Measurements from ENCODE around the gene GOLGA6L2.
"Not testable (repeated sequence)": the region's sequence is repeated elsewhere in the genome, so short reads cannot be mapped to it uniquely, and the experiment has no call there.

GOLGA6L2 gene

DNA sequence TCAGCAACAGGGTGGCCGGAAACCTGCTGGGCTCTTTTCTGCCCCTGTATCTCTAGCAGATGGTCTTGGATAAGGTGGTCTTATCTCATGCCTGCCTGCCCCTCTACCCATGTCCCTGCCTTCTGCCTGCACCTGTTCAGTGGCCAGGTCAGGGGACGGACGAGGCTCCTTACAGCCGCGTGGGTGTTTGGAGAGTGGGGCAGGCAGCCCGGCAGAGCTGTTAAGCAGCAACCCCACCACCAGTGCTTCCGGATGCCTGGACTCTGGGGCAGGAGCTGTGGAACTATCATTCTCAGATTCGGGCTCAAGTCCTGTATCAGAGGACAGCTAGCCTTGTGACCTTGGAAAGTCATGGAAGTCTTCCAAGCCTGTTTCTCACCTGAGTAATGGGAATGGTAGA, 21.7 kb downstream of the GOLGA6L2 start:
- DNase-seq (ENCODE audit: low read depth), result not testable (repeated sequence)

DNA sequence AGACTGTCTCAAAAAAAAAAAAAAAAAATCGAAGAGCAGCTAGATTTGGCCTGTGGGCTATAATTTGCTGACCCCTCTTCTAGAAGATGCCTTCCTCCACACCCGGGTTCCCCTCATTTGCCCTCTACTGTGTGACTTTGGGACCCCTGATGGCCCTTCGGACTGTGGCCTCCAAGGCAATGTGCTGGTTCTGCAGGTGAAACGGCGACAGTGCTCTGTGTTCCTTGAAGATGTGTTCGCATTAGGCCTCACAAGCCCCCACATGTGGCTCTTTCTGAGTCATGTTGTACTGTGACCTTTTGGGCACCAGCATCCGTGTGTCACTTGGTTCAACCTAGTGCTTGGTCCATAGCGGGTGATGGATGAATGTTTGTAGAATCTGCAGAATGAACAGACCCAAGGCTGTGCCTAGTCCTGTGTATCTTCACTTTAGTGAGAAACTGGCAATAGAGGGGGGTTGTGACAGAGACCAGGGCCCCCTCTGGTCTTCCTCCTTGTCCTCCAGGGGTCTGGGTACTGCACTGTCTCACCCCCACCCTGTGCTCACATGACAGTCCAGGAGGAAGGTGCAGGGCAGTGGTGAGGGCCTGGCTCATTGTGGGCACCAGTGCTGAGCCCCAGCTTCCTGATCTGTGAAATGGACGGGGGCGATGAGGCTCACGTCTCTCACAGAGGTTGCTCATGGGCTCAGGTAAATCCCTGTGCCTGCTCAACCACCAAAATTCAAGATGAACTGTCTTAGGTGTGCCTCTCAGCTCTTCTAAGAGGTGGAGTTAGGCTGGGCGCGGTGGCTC, 22.7 kb downstream of the GOLGA6L2 start:
- no peak for DNase-seq (ENCODE audit: low read depth)

DNA sequence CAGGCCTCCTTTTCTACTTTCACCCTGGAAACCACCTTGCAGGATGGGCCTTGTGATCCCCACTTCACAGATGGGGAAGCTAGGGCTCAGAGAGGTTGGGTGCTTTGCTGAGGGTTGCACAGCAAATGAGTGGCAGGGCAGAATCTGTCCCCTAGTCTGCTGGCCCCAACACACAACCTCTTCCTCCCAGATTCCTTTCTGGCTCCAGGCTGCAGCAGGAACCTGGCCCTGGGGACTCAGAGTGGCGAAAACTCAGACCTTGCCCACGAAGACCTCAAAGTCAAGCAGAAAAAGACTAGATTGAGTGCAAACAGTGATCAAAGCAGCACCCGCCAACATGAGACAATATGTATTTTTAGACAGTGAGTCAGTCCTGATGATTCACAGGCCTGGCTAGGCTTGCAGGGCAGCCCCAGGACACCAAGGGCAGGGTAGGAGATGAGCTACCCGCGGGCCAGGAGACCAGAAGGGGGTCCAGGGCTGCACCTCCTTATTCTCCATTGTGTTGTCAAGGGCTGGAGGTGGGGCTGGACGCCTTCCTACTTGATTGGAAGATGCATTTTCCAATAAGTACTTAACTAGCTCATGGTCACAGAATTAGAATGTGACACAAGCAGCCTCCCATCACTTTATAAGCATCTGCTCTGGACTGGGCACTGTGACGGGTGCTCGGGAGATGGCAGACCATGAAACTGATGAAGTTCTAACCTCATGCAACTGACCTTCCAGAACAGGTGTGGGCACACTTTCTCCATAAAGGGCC, 23.9 kb downstream of the GOLGA6L2 start:
- DNase-seq (ENCODE audit: low read depth), result no peak

DNA sequence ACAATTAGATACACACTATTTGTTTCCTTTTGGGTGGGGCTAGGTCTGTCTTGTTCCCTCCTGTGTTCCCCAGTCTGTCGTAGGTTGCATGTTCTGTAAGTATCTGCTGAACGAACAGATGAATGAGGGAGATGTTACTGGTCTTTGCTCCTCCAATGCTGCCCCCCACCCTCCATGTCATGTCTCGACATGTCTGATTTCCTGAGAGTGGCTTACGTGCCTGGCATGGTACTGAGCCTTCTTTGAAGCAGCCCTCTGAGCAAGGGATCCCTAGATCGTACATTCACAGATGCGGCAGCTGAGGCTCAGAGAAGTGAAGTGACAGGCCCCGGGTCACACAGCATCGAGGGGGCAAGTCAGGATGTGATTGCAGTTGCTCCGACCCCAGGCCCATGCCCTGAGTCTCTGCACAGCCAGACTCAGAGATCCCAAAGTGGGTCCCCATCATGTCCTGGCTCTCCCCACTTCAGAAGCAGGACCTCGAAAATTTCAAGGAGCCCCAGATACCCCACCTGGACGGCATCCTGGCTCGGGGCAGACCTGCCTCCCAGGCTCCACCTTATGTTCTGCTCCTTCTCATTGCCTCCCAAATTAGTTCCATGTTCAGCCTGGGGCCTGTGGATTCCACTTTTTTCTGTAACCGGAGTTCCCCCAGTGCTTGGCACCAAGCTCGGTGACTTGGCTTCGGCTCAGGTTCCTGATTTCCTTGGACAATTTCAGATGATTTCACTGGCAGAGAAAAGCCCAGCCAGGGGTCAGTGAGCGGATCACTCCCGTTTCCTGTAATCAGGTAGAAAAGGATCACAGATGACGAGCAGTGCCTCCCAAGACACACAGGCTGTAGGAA, 24.7 kb downstream of the GOLGA6L2 start:
- DNase-seq (ENCODE audit: low read depth), result no peak

DNA sequence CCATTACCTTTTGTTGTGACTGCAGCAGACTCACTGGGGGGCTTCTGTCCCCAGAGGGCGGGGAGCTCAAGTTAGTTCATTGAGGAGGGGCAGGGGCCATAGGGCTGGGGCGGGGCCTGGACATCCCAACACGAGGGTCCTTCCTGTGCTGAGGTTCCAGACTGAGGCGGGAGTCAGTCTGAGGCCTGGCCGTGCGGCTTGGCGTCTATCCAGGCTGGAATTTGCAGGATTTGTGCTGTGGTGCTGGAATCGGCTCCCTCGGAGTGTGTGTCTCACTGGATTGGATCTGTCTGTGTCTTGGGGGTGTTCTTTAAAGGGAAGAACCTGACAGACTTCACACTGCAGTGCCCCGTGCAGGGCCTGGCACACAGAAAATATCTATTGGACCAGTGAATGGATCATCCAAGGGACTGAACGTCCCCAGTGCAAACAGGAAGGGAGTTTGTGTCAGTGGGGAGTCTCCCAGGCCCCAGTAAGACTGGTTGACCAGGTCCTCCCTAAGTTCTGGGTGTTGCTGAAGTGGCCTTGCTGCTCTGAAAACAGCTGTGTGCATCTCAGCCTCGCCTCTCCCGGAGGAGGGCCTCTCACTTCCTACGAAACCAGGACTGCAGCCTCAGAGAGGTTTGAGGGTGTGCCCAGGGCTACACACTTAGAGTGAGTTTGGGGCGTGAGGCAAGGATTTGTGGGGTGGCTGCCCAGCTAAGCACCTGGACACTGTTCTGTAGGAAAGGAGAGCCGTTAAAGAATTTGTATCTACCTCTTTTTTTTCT, 26.1 kb downstream of the GOLGA6L2 start:
- no peak for DNase-seq (ENCODE audit: low read depth)

DNA sequence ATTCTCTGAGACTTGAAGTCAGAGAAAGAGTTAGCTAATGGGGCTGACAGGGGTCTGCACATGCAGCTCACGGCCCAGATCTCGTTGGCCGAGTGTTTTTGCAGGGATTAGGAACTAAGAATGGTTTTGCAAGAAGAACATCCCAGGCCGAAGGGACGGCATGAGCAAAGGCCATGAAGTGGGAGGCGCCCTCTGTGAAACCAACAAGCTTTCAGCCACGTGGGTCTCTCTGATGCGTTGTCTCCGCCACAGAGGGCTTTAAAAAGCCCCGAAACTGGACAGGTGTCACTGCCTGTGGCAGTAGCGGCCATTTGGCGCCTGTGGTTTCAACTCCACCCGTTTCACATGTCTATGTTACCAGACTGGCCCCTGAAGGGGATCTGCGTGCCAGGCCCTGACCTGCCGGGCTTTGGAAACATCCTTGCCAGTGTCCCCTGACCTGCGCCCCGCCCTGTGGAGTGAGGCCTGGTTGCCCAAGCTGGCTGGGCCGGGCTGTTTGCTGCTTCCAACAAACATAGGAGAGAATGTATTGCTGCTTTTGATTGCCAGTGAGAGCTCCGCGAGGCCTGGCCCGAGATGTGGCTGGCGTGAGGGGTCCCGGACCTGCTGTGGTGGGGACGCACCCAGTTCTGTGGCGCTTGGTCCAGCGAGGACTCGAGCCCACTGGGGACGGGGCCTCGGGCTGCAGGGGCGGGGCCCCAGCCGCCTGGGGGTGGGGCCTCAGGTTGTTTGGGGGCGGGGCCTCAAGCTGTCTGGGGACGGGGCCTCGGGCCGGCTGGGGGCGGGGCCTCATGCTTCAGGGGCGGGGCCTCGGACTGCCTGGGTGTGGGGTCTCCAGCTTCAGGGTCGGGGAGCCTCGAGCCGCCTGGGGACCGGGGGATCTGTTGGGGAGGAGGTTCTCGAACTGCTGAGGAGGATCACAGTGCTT, 30.4 kb downstream of the GOLGA6L2 start:
- no peak for DNase-seq (ENCODE audit: low read depth)

DNA sequence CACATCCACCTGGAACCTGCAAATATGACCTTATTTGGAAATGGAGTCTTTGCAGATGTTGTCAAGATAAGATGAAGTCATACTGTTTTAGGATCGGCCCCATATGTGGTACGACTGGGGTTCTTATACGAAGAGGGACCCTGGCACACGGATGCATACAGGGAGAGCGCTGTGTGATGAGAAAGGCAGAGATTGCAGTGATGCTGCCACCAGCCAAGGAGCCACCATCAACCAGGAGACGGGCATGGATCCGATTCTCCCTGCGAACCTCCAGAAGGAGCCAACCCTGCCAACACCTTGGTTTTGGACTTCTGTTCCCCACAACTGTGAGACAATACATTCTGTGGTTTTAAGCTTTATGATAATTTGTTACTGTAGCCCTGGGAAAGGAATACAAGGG, 31.2 kb downstream of the GOLGA6L2 start:
- not testable (repeated sequence) for DNase-seq (ENCODE audit: low read depth)

DNA sequence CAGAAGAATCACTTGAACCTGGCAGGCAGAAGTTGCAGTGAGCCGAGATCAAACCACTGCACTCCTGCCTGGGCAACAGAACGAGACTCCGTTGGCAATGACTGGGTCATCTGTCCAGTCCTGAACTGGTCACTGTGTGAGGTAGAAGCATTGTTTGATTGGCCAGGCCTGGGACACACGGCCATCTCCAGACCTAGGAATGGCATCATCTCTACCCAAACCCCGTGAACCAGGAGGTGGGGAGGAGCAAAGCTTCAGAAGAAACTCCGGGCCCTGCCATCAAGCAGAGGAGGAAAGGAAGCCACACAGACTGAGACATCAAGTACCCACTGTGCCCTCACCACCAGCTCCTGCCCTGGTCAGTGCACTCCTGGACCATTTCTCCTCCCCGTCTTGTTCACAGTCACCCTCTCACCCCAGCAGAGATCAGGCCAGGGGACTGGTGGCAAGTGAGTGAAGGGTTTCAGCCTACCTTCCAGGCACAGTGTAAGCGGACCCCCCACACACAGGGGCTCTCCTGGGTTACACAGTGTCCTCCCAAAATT, 31.6 kb downstream of the GOLGA6L2 start:
- no peak for DNase-seq (ENCODE audit: low read depth)

DNA sequence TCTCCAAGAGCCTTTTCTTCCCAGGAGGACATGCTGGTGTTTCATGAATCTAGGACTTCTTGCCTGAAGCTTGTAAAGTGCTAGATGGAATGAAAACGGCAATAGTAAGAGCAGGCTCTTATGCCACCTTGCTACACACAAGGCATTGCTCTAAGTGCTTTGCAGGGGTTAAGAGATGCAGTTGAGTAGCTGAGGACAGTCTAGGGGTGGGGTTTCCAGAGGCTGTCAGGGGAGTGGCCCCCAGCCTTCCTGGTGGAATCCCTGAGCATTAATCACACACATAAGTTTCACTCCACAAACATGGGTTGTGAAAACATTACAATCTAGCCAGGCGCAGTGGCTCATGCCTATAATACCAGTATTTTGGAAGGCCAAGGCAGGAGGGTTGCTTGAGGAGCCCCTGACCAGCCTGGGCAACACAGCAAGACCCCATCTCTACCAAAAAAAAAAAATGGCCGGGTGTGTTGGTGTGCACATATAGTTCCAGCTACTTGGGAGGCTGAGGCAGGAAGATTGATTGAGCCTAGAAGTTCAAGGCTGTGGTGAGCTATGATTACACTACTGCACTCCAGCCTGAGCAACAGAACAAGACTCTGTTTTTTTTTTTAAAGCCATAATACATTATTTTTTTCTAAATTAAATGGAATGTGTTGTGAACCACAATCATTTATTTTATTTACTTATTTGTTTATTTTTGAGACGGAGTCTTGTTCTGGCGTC, 34.0 kb downstream of the GOLGA6L2 start:
- not testable (repeated sequence) for DNase-seq (ENCODE audit: low read depth)

DNA sequence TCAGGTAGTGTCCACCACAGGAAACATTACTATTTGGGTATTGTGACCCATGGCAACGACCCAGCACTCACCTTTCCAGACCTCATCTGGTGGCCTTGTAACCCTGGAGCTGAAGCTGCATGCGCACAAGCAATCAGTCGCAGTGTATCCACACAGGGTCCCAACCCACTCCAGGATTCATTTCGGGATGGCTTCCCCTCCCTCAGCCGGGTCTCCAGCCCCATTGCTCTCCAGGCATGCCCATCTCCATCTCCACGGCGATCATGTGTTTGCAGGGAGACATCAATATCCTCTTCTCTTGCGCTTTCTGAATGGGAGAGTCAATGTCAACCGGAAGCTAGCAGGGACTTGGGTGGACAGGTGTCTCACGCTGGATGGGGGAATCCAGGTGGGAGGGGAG, 35.2 kb downstream of the GOLGA6L2 start:
- DNase-seq (ENCODE audit: low read depth), result no peak

DNA sequence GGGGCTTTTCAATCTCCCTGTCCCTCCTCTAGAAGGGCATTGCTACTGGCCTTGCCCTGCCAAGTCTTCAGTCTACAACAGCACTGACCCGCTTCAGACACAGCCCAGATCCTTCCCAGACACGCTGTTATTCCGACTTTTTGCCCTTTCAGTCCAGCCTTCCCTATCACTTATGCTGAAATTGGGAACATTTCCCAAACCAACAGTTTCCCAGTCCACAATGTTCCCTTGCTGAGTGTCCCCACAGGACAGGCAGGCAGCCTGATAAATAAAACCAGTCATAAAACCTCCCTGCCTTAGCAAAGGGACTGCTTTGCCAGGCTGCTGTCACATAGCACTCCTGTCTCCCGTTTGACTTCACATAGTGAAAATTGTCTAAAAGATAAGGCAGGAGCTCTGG, 43.5 kb downstream of the GOLGA6L2 start:
- DNase-seq (ENCODE audit: low read depth), result no peak

DNA sequence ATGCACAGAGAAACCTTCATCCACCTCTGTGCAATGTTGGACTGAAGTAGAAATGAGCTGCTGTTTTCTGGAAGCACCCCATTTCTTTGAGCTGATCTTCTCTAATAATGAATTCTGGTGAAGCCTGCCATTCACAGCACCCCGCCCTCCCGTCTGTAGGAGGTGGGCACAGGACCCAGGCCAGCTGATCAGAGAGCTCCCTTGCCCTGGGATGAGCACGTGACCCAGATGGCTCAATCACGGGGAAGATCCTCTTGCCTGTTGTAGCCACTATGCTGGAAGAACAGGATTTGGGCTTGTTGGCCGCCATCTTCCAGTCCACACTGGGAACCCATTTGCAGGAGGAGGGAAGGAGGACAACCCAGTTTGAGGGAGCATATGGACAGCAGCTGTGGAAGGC, 44.5 kb downstream of the GOLGA6L2 start:
- DNase-seq (ENCODE audit: low read depth), result no peak

DNA sequence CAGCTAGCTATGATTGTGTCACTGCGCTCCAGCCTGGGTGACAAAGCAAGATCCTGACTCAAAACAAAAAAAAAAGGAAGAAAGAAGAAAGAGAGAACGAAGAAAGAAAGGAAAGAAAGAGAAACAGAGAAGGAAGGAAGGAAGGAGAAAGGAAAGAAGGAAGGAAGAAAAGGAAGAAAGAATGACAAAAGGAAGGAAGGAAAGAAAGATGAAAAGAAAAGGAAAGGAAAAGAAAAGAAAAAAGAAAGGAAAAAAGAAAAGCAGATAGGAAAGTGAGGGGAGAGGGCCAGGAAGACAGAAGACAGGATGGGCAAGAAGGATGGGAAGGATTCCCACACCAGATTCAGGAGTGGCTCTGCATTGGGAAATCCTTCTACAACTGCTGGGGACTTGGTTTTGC, 44.9 kb downstream of the GOLGA6L2 start:
- DNase-seq (ENCODE audit: low read depth), result no peak

DNA sequence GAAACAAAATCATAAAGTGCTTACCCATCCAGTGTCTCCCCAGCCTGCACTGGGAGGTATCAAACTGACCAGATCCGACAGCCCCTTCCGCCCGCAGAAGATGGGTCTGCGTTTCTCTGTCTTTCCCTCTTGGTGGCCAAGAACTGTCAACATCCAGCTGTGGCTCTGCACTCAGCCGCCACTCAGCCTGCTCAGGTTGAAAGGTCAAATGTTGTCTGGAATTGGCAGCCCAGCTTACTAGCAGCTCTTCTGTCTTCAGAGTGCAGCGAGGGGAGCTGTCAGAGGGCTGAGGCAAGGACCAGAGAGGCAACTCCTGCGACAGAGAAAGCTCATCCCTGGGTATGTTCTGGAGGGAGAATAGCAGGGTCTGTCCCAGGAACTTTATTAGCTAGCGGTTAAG, 45.4 kb downstream of the GOLGA6L2 start:
- DNase-seq (ENCODE audit: low read depth), result no peak

DNA sequence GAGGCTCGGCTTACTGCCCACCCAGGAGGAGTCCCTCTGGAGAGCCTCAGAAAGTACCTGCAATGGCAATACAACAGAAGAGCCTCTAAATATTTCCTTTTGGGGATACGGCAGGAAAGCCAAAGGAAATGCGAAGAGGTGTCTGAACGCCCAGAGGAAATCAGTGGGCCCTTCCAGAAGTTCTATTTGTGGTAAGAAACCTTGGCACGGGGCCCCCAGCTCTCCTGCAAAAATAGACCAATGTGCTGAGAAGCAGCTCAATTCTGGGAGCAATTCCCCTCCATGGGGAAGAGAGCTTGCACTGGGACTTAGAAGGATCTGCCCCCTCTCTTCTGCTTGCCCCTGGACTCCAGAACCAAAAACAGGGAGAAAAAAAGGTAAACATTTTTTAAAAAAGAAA, 47.8 kb downstream of the GOLGA6L2 start:
- not testable (repeated sequence) for DNase-seq (ENCODE audit: low read depth)

DNA sequence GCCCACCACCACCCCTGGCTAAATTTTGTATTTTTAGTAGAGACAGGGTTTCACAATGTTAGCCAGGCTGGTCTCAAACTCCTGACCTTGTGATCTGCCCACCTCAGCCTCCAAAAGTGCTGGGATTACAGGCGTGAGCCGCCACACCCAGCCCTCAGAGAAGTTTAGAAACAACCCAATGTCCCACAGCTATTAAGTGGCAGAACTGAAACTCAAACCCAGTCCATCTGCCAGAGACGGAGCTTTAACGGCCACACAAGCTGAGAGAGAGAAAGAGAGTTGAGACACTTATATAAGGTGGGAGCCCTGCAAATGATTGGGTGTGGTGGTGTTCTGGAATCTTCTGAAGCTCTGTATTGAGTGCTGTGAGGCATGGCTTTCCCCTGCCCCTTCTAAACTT, 48.7 kb downstream of the GOLGA6L2 start:
- not testable (repeated sequence) for DNase-seq (ENCODE audit: low read depth)

DNA sequence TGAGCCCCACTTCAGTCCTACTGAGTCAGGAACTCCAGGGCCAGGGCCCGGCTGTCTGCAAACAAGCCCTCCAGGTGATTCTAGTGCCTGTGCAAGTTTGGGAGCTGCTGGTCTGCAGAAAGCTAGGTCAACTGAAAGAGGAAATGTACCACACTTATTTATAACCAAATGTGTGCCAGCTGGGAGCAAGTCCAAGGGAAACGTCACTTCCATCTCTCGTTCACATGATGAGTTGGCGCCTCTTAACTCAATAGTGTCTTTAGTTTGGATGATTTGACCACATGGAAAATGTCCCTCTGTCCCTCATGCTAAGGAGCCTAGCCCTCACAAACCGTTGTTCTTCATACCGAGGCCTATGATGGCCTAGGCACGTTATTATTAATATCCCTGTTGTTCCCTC, 49.3 kb downstream of the GOLGA6L2 start:
- no peak for DNase-seq (ENCODE audit: low read depth)

DNA sequence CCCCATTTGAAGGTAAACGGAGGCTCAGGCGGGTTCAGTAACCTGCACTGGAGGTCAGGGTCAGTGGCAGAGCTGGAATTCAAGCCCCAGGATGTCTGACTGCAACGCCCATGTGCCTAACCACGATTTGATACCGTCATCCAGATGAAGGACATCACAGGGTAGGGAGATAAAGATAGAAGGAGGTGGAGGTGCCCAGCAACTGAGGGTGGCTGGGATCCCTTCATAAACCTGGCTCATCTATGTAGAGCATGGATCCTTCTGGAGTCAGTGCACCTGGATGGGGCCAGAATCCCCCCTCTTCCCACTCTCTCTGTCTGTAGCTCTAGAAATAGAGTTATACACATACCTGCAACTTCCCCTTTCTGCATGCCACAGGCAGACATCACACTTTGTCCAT, 51.2 kb downstream of the GOLGA6L2 start:
- no peak for DNase-seq (ENCODE audit: low read depth)

DNA sequence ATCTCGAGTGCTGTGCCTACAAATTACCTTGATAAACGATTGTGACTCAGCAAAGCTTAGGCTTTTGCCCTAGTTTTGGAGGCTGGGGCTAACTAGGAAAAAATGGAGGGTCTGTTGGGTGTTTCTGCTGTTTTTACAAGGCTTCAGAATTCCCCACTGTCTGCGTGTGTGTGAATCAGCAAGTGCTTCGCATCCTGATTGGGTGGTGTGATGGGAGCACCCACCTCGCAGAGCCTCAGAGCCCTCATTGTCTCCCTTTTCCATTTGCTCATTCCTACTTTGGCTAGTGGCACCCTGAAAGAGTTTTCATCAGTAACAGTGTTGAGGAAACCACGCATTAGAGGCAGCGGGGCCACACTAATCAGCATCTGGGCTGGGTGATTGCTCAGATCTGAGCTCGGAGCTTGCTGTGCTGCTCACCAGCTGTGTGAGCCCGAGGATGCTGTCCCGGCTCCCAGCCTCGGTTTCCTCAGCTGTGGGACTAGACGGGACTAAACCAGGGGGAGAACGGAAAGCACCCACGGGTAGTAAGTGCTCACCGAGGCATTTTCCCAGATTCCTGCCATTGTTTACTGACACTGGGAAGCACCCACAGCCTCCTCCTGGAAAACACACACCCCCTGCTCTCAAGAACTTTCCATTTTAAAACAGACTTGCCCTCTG, 51.9 kb downstream of the GOLGA6L2 start:
- no peak for DNase-seq (ENCODE audit: low read depth)
